HG02870 (cell line): ENCODE data around the gene CHMP1A.

Experiments
- ATAC-seq: cut with Tn5 transposase; IDR thresholded peaks from one replicate; pipeline ENCODE4 v1.9.1; 2021; ENCODE audit warnings: mild to moderate bottlenecking, moderate library complexity; ENCODE audit not compliant: unreplicated experiment

Gene CHMP1A

GRCh38 chr16:89629827-89630610 lies 27.5 kb downstream of the CHMP1A start:
- ATAC-seq = no peak

- ATAC-seq = no peak
Observed at GRCh38 chr16:89624777-89625761, 32.4 kb downstream of the CHMP1A start.

- no peak for ATAC-seq
Observed at GRCh38 chr16:89623511-89624261, 33.8 kb downstream of the CHMP1A start.

GRCh38 chr16:89621698-89622409 lies 35.7 kb downstream of the CHMP1A start:
- ATAC-seq = no peak

- ATAC-seq = no peak
Observed at GRCh38 chr16:89621136-89621697, 36.3 kb downstream of the CHMP1A start.

- ATAC-seq = no peak
Observed at GRCh38 chr16:89620406-89620841, 37.1 kb downstream of the CHMP1A start.

- ATAC-seq = no peak
Observed at GRCh38 chr16:89619840-89620239, 37.7 kb downstream of the CHMP1A start.

- ATAC-seq = no peak
Observed at GRCh38 chr16:89618109-89618998, 39.2 kb downstream of the CHMP1A start.

GRCh38 chr16:89617036-89617435 lies 40.5 kb downstream of the CHMP1A start:
- no peak for ATAC-seq

- no peak for ATAC-seq
Observed at GRCh38 chr16:89616623-89617022, 40.9 kb downstream of the CHMP1A start.

GRCh38 chr16:89615596-89616090 lies 41.9 kb downstream of the CHMP1A start:
- no peak for ATAC-seq

- no peak for ATAC-seq
Observed at GRCh38 chr16:89615176-89615575, 42.3 kb downstream of the CHMP1A start.

- ATAC-seq = no peak
Observed at GRCh38 chr16:89613954-89614459, 43.5 kb downstream of the CHMP1A start.

GRCh38 chr16:89613231-89613953 lies 44.1 kb downstream of the CHMP1A start, which contains the start of gene DPEP1:
Gene DPEP1 (plus strand): TSS chr16:89613642. CDS start chr16:89630411, 16,769 bp downstream.
- ATAC-seq = no peak

- no peak for ATAC-seq
Observed at GRCh38 chr16:89612415-89613166, 44.9 kb downstream of the CHMP1A start.

GRCh38 chr16:89610108-89610453 lies 47.4 kb downstream of the CHMP1A start:
- ATAC-seq = no peak
